Trophoblast cell (in vitro differentiated cells and primary cell): ENCODE measurements around the gene F10.
"Not testable (repeated sequence)": the region's sequence is repeated elsewhere in the genome, so short reads cannot be mapped to it uniquely, and the experiment has no call there.

ENCODE experiments used
- DNase-seq, 2 donors: peaks; one replicate each; pipeline ENCODE4 v3.0.0-alpha.2; 2016
- H2AFZ ChIP-seq: 2 replicates; pipeline ENCODE4 v1.6.1; 2013; ENCODE audit warnings: low read length, moderate library complexity, mild to moderate bottlenecking; ENCODE audit not compliant: insufficient read depth, poor library complexity
- H2AK5ac ChIP-seq: 2 replicates; pipeline ENCODE4 v1.6.1; 2013; ENCODE audit warnings: mild to moderate bottlenecking, low read length
- H2BK120ac ChIP-seq: 2 replicates; pipeline ENCODE4 v1.6.1; 2013; ENCODE audit warnings: low read length, mild to moderate bottlenecking, moderate library complexity; ENCODE audit not compliant: insufficient read depth, poor library complexity
- H2BK12ac ChIP-seq: 2 replicates; pipeline ENCODE4 v1.6.1; 2013; ENCODE audit warnings: mild to moderate bottlenecking, low read length, moderate library complexity
- H2BK5ac ChIP-seq: 2 replicates; pipeline ENCODE4 v1.6.1; 2013; ENCODE audit warnings: low read length, low read depth, moderate library complexity, mild to moderate bottlenecking; ENCODE audit not compliant: poor library complexity
- H3K14ac ChIP-seq: 2 replicates; pipeline ENCODE4 v1.6.1; 2013; ENCODE audit warnings: mild to moderate bottlenecking, low read length
- H3K18ac ChIP-seq: 2 replicates; pipeline ENCODE4 v1.6.1; 2013; ENCODE audit warnings: mild to moderate bottlenecking, low read length
- H3K23ac ChIP-seq: 2 replicates; pipeline ENCODE4 v1.6.1; 2013; ENCODE audit warnings: low read length
- H3K27ac ChIP-seq: 2 replicates; pipeline ENCODE4 v1.5.1; 2013; ENCODE audit warnings: low read depth, mild to moderate bottlenecking, inconsistent platforms, low read length, moderate library complexity
- H3K27me3 ChIP-seq: 2 replicates; pipeline ENCODE4 v1.6.1; 2013; ENCODE audit warnings: inconsistent platforms, mild to moderate bottlenecking, low read length, moderate library complexity; ENCODE audit not compliant: insufficient read depth
- H3K36me3 ChIP-seq, 2 experiments: 1 replicate in 1 of 2; 2 replicates in 1 of 2; pipeline ENCODE4 v1.6.1; 2013; ENCODE audit warnings: low read length in 2 of 2, mild to moderate bottlenecking in 2 of 2, moderate library complexity in 1 of 2; ENCODE audit not compliant: insufficient read depth in 2 of 2, control insufficient read depth in 1 of 2
- H3K4ac ChIP-seq: 2 replicates; pipeline ENCODE4 v1.6.1; 2013; ENCODE audit warnings: low read depth, mild to moderate bottlenecking, low read length, moderate library complexity
- H3K4me1 ChIP-seq, 2 experiments: 1 replicate in 1 of 2; 2 replicates in 1 of 2; pipeline ENCODE4 v1.6.1; 2013; ENCODE audit warnings: low read length in 2 of 2, mild to moderate bottlenecking in 2 of 2, moderate library complexity in 1 of 2; ENCODE audit not compliant: insufficient read depth in 2 of 2, control insufficient read depth in 1 of 2
- H3K4me2 ChIP-seq: 2 replicates; pipeline ENCODE4 v1.6.1; 2013; ENCODE audit warnings: inconsistent platforms, mild to moderate bottlenecking, low read length, moderate library complexity
- H3K4me3 ChIP-seq: 2 replicates; pipeline ENCODE4 v1.5.1; 2013; ENCODE audit warnings: mild to moderate bottlenecking, low read depth, low read length, inconsistent platforms
- H3K79me1 ChIP-seq: one replicate; pipeline ENCODE4 v1.6.1; 2013; ENCODE audit warnings: low read length
- H3K79me2 ChIP-seq: 2 replicates; pipeline ENCODE4 v1.6.1; 2013; ENCODE audit warnings: low read length, mild to moderate bottlenecking; ENCODE audit not compliant: control insufficient read depth, insufficient read depth, poor library complexity
- H3K9ac ChIP-seq: 2 replicates; pipeline ENCODE4 v1.6.1; 2013; ENCODE audit warnings: mild to moderate bottlenecking, low read length
- H3K9me3 ChIP-seq: 2 replicates; pipeline ENCODE4 v1.6.1; 2013; ENCODE audit warnings: low read depth, mild to moderate bottlenecking, control low read depth, inconsistent platforms, low read length; ENCODE audit not compliant: insufficient read depth
- H4K12ac ChIP-seq: 2 replicates; pipeline ENCODE4 v1.6.1; 2013; ENCODE audit warnings: low read depth, mild to moderate bottlenecking, low read length, moderate library complexity
- H4K8ac ChIP-seq: 2 replicates; pipeline ENCODE4 v1.6.1; 2013; ENCODE audit warnings: low read depth, mild to moderate bottlenecking, low read length, moderate library complexity
- H4K91ac ChIP-seq: one replicate; pipeline ENCODE4 v1.6.1; 2013; ENCODE audit warnings: low read depth, mild to moderate bottlenecking, low read length, moderate library complexity
- WGBS: extraction: QIAGEN DNeasy Blood & Tissue Kit; methylation state at CpG from one replicate; pipeline ENCODE4 v1.1.7; 2013; ENCODE audit warnings: missing lambda C conversion rate; ENCODE audit not compliant: insufficient read length, insufficient coverage; ENCODE audit errors: extremely low coverage; 5-methylcytosine and 5-hydroxymethylcytosine counted together

F10 gene

DNA sequence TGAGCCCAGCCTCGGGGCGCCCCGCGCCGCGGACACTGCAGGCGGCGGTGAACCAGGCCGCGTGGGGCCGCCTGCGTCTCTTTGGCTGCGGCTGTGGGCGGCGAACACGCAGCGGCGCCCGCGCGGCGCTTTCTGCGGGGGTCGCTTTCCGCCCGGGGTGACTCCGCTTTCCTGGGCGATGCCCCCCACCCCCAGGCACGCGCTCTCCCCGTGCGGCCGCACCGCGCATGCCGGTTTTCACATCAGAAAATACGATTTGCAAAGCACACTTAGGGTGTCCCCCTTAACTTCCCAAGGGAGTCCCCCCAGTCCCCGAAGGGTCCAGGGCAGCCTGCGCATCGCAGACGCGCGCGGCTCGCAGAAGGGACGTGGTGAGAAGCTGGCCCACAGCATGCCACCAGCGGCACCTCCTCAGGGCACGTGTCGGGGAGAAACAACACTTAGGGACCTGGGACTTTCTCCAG is 11.7 kb upstream of the F10 start:
- H3K4ac ChIP-seq, result no peak overlapping the region
- H3K4me3 ChIP-seq, result no peak overlapping the region
- peaks cover 26% of the 10 kb centered on the region for H3K9me3 ChIP-seq
- H3K27ac ChIP-seq, result no peak overlapping the region
- no peak overlapping the region for H2BK120ac ChIP-seq
- H2AK5ac ChIP-seq, result no peak overlapping the region
- H3K18ac ChIP-seq, result no peak overlapping the region
- no peak overlapping the region for H3K9ac ChIP-seq
- H3K79me1 ChIP-seq, result no peaks in the 10 kb centered on the region
- H2BK12ac ChIP-seq, result no peak overlapping the region
- no peak for DNase-seq
- no peak overlapping the region for H4K91ac ChIP-seq
- H3K79me2 ChIP-seq, result no peaks in the 10 kb centered on the region
- no peak overlapping the region for H2BK5ac ChIP-seq
- WGBS, result no CpG with 5 or more reads among the region's 49 CpGs
- H4K8ac ChIP-seq, result no peak overlapping the region
- H3K4me2 ChIP-seq, result no peak overlapping the region
- H3K14ac ChIP-seq, result no peak overlapping the region
- H3K4me1 ChIP-seq, result no peaks in the 10 kb centered on the region
- no peak overlapping the region for H2AFZ ChIP-seq
- H4K12ac ChIP-seq, result no peak overlapping the region
- no peaks in the 10 kb centered on the region for H3K36me3 ChIP-seq
- H3K27me3 ChIP-seq, result peaks cover 15% of the 10 kb centered on the region
- H3K23ac ChIP-seq, result no peak overlapping the region

DNA sequence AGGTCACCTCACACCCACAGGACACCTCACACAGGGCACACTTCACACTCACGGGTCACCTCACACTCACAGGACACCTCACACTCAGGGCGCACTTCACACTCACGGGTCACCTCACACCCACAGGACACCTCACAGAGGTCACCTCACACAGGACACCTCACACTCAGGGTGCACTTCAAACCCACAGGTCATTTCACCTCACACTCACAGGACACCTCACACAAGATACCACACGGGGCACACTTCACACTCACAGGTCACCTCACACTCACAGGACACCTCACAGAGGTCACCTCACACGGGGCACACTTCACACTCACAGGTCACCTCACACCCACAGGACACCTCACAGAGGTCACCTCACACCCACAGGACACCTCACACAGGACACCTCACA is 10.8 kb upstream of the F10 start:
- H3K9ac ChIP-seq, H2AK5ac ChIP-seq, H3K79me1 ChIP-seq, H3K79me2 ChIP-seq, H3K23ac ChIP-seq, H3K36me3 ChIP-seq, H3K4me1 ChIP-seq, H3K4me3 ChIP-seq, H4K8ac ChIP-seq, H3K27ac ChIP-seq, H2AFZ ChIP-seq, H3K14ac ChIP-seq, H3K18ac ChIP-seq, H4K91ac ChIP-seq, DNase-seq, H3K4me2 ChIP-seq, H3K4ac ChIP-seq, H2BK120ac ChIP-seq, H4K12ac ChIP-seq, H2BK12ac ChIP-seq, H2BK5ac ChIP-seq: not testable (repeated sequence)
- Histone ChIP-seq H3K27me3 (peaks cover 15% of the 10 kb centered on the region), H3K9me3 (peaks cover 26% of the 10 kb centered on the region)
- no CpG with 5 or more reads among the region's 5 CpGs for WGBS

DNA sequence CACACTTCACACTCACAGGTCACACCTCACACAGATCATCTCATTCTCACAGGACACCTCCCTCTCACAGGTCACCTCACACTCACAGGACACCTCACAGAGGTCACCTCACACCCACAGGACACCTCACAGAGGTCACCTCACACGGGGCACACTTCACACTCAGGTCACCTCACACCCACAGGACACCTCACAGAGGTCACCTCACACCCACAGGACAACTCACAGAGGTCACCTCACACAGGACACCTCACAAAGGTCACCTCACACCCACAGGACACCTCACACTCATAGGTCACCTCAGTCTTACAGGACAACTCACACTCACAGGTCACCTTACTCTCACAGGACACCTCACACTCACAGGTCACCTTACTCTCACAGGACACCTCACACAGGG is 10.1 kb upstream of the F10 start:
- not testable (repeated sequence) for DNase-seq, H3K4me3 ChIP-seq, H3K9ac ChIP-seq, H3K23ac ChIP-seq, H3K14ac ChIP-seq, H4K8ac ChIP-seq, H3K79me2 ChIP-seq, H3K27ac ChIP-seq, H3K4ac ChIP-seq, H4K12ac ChIP-seq, H3K36me3 ChIP-seq, H2BK5ac ChIP-seq, H3K18ac ChIP-seq, H2BK12ac ChIP-seq, H2AFZ ChIP-seq, H4K91ac ChIP-seq, H3K4me2 ChIP-seq, H2AK5ac ChIP-seq, H3K4me1 ChIP-seq, H3K79me1 ChIP-seq, H2BK120ac ChIP-seq
- H3K9me3 ChIP-seq, result peaks cover 26% of the 10 kb centered on the region
- no CpG with 5 or more reads among the region's 1 CpG for WGBS
- H3K27me3 ChIP-seq, result peaks cover 15% of the 10 kb centered on the region

DNA sequence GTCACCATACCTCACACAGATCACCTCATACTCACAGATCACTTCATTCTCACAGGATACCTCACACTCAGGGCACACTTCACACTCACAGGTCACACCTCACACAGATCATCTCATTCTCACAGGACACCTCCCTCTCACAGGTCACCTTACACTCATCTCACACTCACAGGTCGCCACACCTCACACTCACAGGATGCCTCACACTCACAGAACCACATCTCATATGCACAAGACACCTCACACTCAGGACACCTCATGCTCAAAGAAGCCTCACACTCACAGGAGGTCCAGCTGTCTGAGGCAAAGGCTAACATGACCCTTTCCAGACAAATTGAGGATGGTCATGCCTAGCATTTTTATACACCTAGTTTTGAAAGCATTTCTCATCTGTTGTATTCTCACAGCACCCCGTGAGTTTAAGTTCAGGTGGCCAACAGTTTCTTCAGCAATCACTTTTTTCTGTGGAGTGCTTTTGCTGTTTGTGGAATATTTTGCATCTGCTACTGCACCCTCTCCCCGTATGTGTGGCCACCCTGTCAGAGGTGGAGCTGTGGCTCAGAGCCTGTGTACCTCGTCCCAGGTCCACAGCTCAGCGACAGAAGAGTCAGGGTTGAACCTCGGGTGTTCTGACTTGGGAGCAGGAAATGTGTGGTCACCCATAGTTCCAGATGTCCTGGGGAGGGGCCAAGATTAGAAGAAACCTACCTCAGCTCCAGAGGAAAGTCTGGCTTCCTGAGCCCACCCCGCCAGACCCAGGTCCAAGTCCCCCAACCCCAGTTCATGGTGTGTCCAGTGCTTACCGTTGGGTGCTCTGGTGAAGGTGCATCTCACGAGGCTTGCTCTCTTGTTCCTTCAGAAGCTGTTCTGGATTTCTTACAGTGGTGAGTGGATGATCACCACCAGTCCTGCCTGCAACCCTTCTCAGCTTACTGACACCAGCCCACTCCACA is 9.4 kb upstream of the F10 start:
- WGBS, result no CpG with 5 or more reads among the region's 9 CpGs
- Histone ChIP-seq H3K4ac (no peak overlapping the region), H3K36me3 (no peaks in the 10 kb centered on the region), H4K8ac (no peak overlapping the region), H3K4me2 (no peak overlapping the region), H3K79me2 (no peaks in the 10 kb centered on the region), H3K9ac (no peak overlapping the region), H3K4me1 (peaks cover 4 to 6% of the 10 kb centered on the region in 2 experiments), H2BK5ac (no peak overlapping the region), H2AK5ac (no peak overlapping the region), H3K27ac (no peak overlapping the region), H3K4me3 (no peak overlapping the region), H4K91ac (no peak overlapping the region), H2BK12ac (no peak overlapping the region), H3K18ac (no peak overlapping the region), H4K12ac (no peak overlapping the region), H3K27me3 (peaks cover 15% of the 10 kb centered on the region), H3K23ac (no peak overlapping the region), H3K9me3 (peaks cover 26% of the 10 kb centered on the region), H3K14ac (no peak overlapping the region), H2AFZ (no peak overlapping the region), H3K79me1 (no peaks in the 10 kb centered on the region), H2BK120ac (no peak overlapping the region)
- no peak for DNase-seq
